Adipose tissue (tissue), 3 donors: ENCODE results near the gene SUN2. TPM values are rescaled to one million over a fixed set of nuclear protein-coding genes. Genes with fewer than 3 reads are reported as not detected.
"Not testable (repeated sequence)": the region's sequence is repeated elsewhere in the genome, so short reads cannot be mapped to it uniquely, and the experiment has no call there.

Source experiments
- H3K27ac ChIP-seq: one replicate; pipeline ENCODE4 v1.5.1; 2013; ENCODE audit warnings: low read depth, low read length
- WGBS, 3 donors: extraction: QIAGEN DNeasy Blood & Tissue Kit; methylation state at CpG; one replicate each; pipeline ENCODE4 v1.1.7; 2013; 5-methylcytosine and 5-hydroxymethylcytosine counted together
- polyA plus RNA-seq, 3 donors: library from polyadenylated mRNA; stranded (reverse); fragments of 200-250 nt; gene quantifications; one replicate each; pipeline ENCODE4 v1.2.3, GENCODE V29; 2013
- donor health status: healthy with polysubstance abuse.
- donor health status: Bipolar disorder and iron deficiency.
- donor health status: healthy.

The SUN2 gene
- polyA plus RNA-seq = 100 to 1,000 TPM in 1 of 3 donors, 10 to 100 TPM in 2; 76.8 to 218 (median 76.9) TPM

GRCh38 chr22:38755911-38756532, at the start of gene SUN2:
Gene SUN2, minus strand, starts transcription at chr22:38755998. Its CDS starts 3,370 bp downstream, at chr22:38752628.
- peak within 1 kb of the TSS; percentile 99 for H3K27ac ChIP-seq
- WGBS, 3 donors = 0 to 1% (median 1%) methylated on average over 58 to 68 of the region's 68 CpGs

- 74 to 78% (median 78%) methylated on average over 8 of the region's 8 CpGs for WGBS, 3 donors
- not testable (repeated sequence) for H3K27ac ChIP-seq
Observed at GRCh38 chr22:38805041-38805593, 49.3 kb upstream of the SUN2 start.

- WGBS, 3 donors = 22 to 42% (median 24%) methylated on average over 10 of the region's 10 CpGs
- no peak overlapping the region for H3K27ac ChIP-seq
Observed at GRCh38 chr22:38802671-38803121, 46.9 kb upstream of the SUN2 start.

- no peak overlapping the region for H3K27ac ChIP-seq
- 46 to 82% (median 53%) methylated on average over 6 of the region's 6 CpGs for WGBS, 3 donors
Observed at GRCh38 chr22:38799265-38800002, 43.6 kb upstream of the SUN2 start.

GRCh38 chr22:38798496-38798895, 42.7 kb upstream of the SUN2 start:
- WGBS, 3 donors = 73 to 81% (median 79%) methylated on average over 5 of the region's 5 CpGs
- no peak overlapping the region for H3K27ac ChIP-seq

GRCh38 chr22:38796262-38796957, 40.6 kb upstream of the SUN2 start:
- 76 to 82% (median 80%) methylated on average over 12 of the region's 12 CpGs for WGBS, 3 donors
- H3K27ac ChIP-seq = no peak overlapping the region

GRCh38 chr22:38795569-38795968, 39.8 kb upstream of the SUN2 start:
- WGBS, 3 donors = 58 to 77% (median 74%) methylated on average over 4 of the region's 4 CpGs
- H3K27ac ChIP-seq = no peak overlapping the region

- no peak within 1 kb of the TSS for H3K27ac ChIP-seq
- WGBS, 3 donors = 0 to 1% (median 1%) methylated on average over 40 to 46 of the region's 47 CpGs
Observed at GRCh38 chr22:38793721-38794466, 38.1 kb upstream of the SUN2 start, which contains the start of gene DNAL4. Gene DNAL4, minus strand, starts transcription at chr22:38794143. Its CDS starts 11,412 bp downstream, at chr22:38782731.

- WGBS, 3 donors = 17 to 25% (median 22%) methylated on average over 9 of the region's 9 CpGs
Observed at GRCh38 chr22:38793317-38793716, 37.5 kb upstream of the SUN2 start.

GRCh38 chr22:38792833-38793232, 37.0 kb upstream of the SUN2 start:
- WGBS, 3 donors = 57 to 74% (median 72%) methylated on average over 4 of the region's 4 CpGs
- H3K27ac ChIP-seq = no peak overlapping the region

More at GRCh38 chr22:38793317-38793716, 37.5 kb upstream of the SUN2 start:
- no peak overlapping the region for H3K27ac ChIP-seq

- no peak overlapping the region for H3K27ac ChIP-seq
- WGBS, 3 donors = 88 to 95% (median 90%) methylated on average over 4 of the region's 4 CpGs
Observed at GRCh38 chr22:38789606-38790005, 33.8 kb upstream of the SUN2 start.

- no peak overlapping the region for H3K27ac ChIP-seq
- 28 to 69% (median 61%) methylated on average over 6 of the region's 6 CpGs for WGBS, 3 donors
Observed at GRCh38 chr22:38788846-38789245, 33.0 kb upstream of the SUN2 start.

GRCh38 chr22:38788021-38788816, 32.4 kb upstream of the SUN2 start:
- WGBS, 3 donors = 48 to 53% (median 50%) methylated on average over 16 of the region's 16 CpGs
- no peak overlapping the region for H3K27ac ChIP-seq

GRCh38 chr22:38786631-38787030, 30.8 kb upstream of the SUN2 start:
- H3K27ac ChIP-seq = no peak overlapping the region
- WGBS, 3 donors = 78 to 88% (median 86%) methylated on average over 3 of the region's 3 CpGs

- 95 to 99% (median 97%) methylated on average over 5 of the region's 5 CpGs for WGBS, 3 donors
- H3K27ac ChIP-seq = no peak overlapping the region
Observed at GRCh38 chr22:38784856-38785255, 29.1 kb upstream of the SUN2 start.

- H3K27ac ChIP-seq = no peak overlapping the region
- WGBS, 3 donors = 92 to 95% (median 95%) methylated on average over 15 of the region's 15 CpGs
Observed at GRCh38 chr22:38784035-38784434, 28.2 kb upstream of the SUN2 start.

GRCh38 chr22:38783095-38783615, 27.4 kb upstream of the SUN2 start:
- 48 to 74% (median 49%) methylated on average over 14 of the region's 14 CpGs for WGBS, 3 donors
- H3K27ac ChIP-seq = no peak overlapping the region
